NCI-H526 (cell line): ENCODE measurements around the gene KIF6.

Experiments used
- DNase-seq, 2 experiments: peaks; one replicate each; lab custom pipeline; 2025; lab: John Stamatoyannopoulos, UW

The KIF6 gene

DNA sequence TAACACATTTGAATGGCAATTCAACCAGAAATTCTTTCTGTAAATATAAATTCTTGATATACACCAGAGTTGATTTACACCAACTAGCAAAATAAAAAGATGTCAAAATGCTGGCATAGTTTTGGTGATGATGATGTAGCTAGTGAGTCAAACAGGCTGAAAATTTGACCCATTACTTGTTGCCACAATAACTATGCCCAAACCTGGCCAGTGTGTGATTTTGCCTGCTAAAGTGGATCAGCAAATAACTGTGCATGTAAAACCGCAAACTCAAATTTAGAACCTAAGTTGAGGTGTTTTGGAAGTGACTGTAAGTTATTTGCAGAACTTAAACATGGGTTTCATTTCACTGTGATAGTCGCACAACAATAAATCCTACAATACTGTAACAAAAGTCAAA lies 125.9 kb downstream of the KIF6 start:
- DNase-seq: no peak

DNA sequence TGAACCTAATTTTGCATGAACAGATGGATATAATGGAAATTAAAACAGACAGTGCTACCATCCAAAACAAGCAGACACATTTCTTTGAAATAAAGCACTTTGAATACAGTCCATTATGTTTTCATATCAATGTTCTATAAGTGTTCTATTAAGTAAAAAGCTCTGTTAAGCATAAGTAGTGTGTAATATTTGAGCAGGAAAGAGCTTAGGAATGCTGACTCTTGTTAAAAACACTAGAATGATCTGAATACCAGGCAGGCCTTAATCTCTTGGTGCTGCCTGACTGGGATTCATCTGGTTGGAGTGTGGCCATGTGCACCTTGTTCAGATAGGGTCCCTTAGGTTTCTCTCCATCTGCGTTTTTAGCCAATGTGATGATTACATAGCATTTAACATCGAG lies 130.9 kb downstream of the KIF6 start:
- no peak for DNase-seq

DNA sequence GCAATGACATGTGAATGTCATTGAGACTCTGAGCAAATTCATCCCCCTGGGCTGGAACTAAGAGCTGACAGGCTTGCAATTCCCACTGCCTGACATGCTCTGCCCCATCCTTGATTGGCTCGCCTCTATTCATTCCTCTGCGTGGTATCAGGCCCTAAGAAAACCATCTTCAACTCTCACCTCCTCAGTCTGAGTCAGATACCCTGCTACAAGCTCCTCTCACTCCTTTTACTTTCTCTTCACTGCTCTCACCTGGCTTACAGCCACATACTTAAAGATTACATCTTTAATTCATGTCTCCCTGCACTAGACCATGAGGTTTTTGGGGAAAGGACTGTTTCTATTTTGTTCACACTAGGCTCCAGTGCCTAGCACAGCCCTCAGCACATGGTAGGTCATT lies 131.6 kb downstream of the KIF6 start:
- no peak for DNase-seq

DNA sequence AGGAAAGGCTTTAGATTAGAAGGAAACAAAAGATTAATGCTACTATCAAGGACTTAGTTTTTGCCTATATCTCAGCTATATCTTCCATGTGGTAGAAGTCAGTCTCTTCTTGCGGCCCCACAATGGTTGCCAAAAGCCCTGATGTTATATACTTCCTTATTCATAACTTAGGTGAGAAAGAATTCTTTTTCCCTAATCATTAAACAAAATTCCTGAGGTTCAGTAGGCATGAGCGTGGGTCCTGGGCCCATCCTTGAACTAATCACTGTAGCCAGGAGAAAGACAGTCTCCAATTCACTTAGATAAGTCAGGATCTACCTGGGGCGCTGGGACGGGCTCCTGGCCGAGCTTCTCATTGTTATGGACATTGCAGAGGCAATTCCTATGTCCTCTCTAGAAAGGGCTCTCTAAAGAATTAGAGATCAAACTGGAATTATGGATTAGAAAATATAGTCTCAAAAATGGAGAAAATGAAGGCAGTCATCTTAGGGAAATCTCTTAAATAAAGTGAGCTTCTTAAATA lies 134.3 kb downstream of the KIF6 start:
- DNase-seq: no peak

DNA sequence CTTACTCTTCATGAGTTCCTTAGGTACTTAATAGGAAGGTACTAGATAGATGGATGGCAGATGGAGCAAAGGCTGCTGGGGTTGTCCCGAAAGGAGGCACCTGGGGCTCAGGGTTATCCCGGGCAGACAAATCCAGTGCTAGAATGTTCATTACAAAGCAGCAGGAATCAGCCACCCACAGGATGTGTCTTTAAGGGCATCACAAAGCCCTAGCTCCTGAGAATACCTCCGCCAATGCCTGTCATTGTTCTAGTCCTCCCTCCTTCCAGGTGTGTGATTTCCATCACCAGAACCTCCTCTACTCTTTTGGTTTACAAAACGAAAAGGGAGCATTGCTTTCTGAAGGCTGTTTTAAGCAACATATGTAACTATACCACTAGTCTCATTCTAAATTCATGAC lies 138.1 kb downstream of the KIF6 start:
- DNase-seq: no peak

DNA sequence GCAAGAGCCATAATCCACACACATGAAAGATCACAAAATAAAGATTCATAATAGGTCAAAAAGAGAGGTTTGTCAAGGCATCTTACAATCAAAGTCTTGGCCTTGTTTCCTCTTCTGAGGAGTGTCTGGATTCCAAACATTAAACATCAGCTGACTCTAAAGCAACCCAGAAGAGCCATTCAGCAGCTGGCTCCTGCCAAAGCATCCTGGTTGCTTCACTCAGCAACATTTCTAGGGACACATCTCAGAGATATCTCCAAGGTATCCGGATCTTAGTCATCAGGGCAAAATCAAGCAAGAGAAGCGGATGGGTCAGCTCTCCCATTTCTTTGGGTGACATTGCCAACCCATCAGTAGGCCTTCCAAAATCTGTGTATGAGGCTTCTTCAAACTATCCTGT lies 139.6 kb downstream of the KIF6 start:
- no peak for DNase-seq

DNA sequence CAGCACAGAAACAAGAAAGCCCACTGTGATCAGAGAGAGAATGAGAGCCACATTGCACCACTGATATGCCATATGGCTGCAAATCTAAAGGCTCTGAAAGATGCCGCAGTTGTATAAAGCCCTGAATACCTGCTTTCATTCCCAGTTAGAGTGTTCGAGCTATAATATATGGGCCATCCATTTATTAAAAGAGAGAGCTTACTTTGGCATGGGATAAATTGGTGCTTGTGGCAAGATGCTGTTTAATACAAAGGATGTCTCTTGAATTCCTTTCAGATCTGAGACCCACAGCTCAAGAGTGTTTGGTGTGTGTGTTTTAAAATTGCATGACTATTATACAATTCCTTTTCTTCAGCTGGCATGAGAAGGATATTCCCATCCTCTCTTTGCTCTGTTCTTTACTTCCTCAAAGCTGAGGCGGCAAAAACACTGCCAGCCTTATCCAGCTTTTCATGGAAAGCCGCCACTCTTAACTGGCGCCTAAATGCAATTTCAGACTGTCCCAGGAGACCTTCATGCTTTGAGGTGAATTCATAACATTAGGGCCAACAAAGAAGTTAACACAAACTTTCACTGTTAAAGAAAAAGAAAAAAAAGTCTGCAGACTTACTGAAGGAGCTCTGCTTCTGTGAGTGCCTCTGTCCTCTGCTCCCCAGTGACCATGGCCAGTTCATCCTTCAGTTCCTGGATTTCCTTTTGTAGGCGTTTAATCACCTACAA lies 147.6 kb downstream of the KIF6 start:
- no peak for DNase-seq

DNA sequence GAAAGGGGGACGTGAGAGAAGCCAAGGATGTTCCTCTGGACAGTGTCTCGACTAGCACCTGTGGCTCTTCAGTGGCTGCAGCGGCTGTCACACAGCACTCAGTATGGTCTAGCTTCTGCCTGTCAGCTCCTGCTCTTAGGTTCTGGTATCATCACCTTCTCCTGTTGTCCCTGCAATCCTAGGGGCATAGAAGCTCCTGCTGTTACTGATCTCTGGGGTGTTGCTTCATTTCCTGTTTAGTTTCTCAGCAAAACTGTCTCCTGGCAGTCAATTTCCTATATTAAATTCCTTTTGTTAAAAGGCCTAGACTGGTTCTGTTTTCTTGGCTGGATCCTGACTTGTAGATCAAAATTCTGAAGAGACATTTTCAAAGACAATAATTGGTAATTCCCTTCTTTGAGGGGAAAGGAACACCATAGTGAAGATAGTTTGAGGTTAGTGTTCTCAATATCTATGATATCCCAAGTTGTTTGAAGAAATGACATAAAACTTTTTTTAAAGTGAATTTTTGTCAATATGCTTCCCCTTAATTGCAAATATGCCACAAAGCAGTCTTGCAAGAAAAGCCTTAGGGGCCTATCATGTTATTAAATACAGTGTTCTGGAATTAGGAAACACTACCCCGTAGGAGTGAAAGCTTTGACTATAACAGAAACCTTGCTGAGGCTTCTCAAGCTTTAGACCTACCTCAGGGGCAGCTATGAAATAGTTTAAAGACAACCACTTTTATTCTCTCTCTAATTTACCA lies 148.5 kb downstream of the KIF6 start:
- no peak for DNase-seq

DNA sequence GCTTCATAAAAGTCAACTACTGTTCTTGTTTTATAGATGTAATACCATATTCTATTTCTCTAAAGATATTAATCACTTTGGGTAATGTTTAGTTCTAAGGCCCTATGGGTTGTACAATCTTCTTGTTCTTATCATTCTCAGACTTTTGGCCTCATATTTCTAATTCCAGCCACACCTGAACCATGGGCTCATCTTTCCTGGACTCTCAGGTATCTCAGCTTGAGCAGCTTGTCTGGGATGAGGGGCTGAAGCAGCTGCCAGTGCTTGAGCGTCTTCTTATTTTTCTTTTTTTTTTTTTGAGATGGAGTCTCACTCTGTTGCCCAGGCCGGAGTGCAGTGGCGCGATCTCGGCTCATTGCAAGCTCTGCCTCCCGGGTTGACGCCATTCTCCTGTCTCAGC lies 150.2 kb downstream of the KIF6 start:
- no peak for DNase-seq

DNA sequence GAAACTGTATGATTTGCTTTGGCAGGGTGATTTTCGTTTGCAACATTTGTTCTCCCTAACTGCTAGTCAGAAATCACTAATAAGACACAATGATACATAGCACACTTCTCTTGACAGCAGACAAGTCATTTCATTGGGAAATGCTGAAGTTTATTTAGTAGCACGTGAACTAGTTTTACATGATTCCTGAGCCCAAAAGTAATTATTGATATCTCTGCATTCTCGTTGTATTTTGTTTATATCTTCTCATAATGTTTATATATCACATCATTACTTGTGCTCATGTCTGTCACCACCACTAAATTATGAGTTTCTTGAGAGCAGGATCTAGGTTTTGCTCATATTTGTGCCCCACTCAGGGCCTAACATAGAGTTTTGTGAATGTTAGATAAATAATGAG lies 151.7 kb downstream of the KIF6 start:
- DNase-seq: no peak

DNA sequence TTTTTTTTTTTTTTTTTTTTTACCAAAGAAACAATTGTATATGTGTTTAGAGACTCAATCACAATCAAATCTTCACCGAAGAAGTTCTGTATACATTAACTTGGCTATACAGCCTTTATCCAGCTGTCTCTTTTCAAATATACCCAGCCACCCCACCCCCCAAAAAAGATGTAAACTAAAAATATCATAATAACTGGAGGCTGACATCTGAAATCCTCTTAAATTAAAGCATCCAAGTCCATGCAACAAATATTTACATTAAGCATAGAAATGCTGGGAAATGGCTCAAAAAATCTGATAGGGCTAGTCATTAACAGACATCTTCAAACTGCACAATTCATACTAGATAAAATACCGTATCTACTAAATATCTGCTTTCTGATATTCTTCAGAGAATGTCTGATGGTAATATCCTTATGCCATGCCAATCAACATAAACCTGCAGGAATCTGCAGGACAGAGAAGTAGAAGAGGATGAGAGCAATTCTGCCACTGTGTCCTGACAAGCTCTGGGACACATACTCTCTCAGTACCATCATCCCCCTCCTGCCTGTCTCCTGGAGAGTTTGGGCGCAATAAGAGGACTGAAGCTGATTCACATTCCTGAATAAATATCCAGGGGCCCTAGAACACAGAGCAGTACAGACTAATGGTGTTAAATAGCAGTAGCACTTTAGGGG lies 152.4 kb downstream of the KIF6 start:
- DNase-seq: no peak

DNA sequence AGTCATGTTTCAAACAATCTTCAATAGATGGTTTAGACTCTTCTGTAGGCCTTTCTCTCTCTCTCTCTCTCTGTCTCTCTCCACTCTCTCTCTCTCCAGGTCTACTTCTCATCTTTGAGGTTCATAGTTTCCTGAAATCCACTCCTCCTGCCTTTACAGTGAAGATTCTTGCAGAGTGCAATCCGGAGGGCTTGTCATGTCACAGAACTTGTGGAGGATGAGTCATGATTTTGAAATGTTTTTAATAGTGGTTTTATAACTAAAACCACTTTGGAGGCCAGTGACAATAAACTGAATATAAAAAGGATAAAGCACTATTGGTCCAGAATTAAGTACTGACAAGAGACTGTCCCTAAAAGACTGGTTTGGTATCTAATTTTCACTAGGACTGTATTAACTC lies 156.3 kb downstream of the KIF6 start:
- no peak for DNase-seq

DNA sequence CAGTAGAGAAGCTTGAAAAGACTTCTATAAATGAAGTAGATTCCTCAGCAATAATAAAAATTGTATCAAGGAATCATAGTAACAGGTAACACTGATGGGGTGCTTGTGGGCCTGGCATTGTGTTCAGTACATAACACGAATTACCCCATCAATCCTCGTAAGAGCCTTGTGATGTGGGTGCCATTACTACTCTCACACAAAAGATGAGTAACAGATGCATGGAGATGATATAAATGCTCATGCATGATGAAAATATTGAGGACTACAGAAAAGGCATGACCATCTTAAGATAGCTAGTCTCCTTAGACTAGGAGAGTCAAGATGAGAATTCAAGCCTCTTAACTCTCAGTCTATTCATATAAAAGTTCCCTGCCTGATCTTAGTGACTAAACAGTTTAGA lies 158.1 kb downstream of the KIF6 start:
- DNase-seq: no peak

DNA sequence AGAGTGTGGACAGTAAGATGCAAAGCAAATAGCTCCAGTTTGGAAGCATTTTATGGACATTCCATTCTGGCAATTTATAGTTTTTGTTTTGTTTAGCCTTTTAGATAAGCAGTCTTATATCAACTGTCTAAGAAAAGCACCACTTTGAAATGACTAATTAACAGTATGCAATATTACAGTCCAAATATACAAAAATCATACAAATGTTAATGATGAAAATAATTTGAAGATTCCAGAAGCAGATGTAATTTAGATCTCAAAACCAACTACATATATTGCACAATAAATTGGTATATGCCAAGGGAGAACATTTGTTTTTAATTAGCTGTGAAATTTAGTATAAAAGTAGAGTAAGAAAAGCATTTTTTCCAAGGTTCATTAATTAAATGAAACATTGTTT lies 158.8 kb downstream of the KIF6 start:
- no peak for DNase-seq

DNA sequence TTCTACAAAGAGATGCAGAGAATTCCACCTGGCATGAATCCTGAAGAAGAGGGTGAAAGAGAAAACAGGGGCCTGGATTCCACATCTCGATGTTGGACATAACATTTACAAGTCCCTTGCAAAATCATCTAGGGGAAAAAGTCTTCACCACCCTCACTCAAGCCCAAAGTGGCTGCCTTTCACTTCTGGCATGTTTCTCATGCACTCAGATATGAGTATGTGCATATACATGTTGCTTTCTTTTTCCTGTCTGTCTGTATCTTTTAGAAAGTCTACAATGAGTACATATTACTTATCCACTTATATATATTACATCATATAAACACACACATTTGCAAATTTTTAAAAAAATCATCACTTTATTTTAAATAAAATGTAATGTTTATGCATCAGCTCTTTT lies 159.3 kb downstream of the KIF6 start:
- DNase-seq: no peak

DNA sequence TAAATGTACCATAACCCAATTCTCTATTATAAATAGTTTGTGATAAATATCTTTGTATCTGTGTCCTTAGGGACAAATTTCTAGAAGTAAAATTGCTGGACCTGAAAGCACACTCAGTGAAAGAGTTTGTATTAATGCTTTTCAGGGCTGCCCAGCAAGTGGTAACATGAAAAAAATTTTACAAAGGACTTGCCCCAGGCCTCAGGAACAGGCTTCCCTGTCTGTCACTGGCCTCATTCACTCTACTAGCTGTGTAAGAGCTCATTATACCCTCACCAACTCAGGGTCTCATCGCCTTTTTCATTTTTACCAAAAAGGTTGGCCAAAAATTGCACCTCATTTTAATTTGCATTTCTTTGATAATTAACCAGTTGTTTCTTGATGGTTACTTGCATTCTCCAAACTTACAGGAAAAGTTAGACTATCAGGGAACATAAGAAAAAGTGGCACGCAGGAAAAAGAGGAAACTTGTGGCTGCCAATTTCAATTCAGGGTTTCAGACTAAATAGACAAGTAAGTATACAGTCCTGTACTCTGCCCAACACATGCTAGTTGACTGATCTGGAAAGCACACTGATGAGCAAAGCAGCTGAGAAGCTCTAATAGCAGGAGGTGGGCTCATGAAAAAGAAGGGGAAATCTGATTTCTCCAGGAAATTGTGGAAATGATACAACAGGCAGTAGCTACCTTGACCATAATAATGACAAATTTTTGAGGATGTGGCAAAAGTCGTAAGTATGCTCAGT lies 161.5 kb downstream of the KIF6 start:
- DNase-seq: no peak

DNA sequence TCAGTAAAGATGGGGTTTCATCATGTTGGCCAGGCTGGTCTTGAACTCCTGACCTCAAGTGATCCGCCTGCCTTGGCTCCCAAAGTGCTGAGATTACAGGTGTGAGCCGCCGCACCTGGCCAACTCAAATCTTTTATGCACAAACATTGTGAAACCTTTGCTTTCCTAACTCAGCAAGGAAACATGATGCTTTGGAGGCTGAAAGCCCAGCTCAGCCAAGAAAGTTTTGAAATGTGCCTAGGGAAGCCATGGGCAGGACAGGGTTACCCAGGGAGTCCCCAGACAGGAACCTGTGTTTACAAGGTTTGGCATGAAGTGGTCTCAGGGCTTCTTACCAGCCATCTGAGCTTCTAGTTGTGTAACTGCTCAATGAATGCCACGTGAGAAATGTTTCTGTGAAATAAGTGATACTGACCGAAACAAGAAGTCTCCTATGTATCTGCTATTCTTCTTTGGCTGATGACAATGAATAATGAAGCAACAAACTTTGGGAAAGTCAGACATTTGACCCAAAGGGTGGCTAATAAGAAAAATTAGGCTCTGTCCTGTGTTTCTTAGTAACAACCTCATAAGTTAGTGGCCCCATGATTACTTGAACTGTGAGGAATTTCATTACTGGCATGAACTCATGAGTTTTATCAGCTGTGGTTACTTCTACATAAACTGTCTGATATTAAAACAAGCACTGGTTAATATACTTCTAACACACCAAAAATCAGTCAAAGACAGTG lies 163.5 kb downstream of the KIF6 start:
- DNase-seq: no peak

DNA sequence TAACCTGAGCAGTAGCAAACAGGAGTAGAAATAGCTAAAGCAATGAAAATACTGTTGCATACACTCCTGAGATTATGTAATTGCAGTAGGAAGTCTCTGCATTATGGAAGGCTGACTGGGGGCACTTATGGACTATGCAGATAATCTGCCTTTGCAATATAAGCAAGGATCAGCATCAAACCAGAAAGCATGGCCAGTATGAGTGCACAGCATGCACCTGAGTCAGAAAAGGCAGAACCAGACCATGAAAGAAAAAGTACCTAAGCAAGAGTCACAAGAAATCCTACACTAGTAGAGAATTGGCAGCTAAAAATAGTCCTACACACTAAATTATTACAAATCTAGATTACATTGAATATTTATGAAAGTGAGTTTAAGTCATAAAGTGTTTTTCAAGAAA lies 164.3 kb downstream of the KIF6 start:
- no peak for DNase-seq

DNA sequence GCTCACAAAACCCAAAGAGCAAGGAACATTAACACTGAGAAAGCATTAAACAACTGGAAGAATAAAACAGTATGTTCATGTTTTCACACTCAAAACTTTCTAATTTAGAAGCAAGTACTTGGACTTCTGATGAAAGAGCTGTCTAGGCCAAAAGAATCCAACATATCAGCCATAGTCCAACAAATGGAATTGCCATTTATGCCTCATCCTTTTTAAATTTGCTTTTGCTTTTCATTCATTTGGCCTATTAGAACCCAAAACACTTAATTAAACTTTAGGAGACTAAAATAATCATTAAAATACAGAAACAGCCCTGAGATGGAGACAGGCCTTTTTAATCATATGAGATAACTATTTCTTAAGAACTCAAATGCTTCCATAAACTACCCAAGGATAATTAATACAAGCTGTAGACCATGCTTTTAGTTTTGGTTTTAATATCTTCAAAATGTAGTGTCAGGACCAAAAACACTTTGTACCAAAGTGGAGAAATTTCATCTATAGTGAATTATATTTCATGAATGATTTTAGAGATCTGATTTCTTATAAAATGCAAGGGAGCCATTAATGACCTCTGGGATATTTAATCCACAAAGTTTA lies 166.5 kb downstream of the KIF6 start:
- DNase-seq: no peak

DNA sequence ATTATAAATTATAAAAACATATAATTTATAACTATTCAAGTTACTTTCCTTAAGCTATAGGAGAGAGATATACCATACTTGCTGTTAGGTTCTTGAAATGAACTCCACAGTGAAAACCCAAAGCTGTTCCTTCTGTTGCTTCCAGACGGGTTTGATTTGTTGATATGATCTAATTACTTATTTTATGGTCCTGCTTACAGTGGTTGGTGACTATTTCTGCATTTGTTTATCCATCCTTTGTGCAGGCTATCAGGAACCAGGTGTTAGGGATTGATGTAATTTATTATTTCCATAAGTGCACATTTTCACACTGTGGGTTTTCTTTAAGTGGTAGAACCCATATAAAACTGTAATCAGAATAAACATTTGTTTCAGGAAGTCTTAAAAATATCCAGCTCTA lies 167.1 kb downstream of the KIF6 start:
- no peak for DNase-seq

DNA sequence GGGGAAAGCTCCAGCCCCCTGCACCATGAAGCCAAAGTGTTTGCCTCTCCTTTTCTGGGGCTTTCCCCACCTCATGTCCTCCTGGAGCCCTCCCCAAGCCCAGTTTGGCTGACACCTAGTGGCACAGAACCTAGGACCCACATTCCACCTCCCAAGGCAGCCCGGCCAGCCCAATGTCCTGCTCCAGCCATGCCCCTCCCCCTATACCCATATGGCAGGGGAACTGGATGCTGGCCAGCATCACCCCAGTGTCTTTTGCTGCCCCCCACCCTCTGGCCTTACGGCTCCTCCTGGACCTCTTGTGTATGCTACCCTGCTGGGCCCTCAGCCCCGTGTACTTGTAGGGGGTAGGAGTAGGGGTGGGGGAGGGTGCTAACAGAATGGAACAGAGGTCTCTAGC lies 170.1 kb downstream of the KIF6 start:
- no peak for DNase-seq
